CD14-positive monocyte (primary cell): ENCODE measurements around the gene MEI4. TPM values are rescaled to one million over a fixed set of nuclear protein-coding genes. Genes with fewer than 3 reads are reported as not detected.

Source experiments
- DNase-seq, 3 donors: peaks; one replicate each; pipeline ENCODE4 v3.0.0-alpha.2; 2011 to 2022
- H2AFZ ChIP-seq: 2 replicates; pipeline ENCODE4 v1.6.0; 2012; ENCODE audit warnings: mild to moderate bottlenecking, low read depth, low read length, inconsistent platforms; ENCODE audit not compliant: insufficient read depth, poor library complexity, severe bottlenecking
- H3K27ac ChIP-seq, 2 donors: 1 replicate in 1 of 2; 2 replicates in 1 of 2; pipeline ENCODE4 v1.5.1; 2012 to 2013; ENCODE audit warnings: low read length in 2 of 2, control low read depth in 1 of 2, inconsistent platforms in 1 of 2, low read depth in 1 of 2, mild to moderate bottlenecking in 1 of 2
- H3K27me3 ChIP-seq, 2 donors: one replicate each; pipeline versions ENCODE4 v1.6.0 to v1.6.1; 2011 to 2013; ENCODE audit warnings: low read length in 2 of 2; ENCODE audit not compliant: control insufficient read depth in 2 of 2, insufficient read depth in 2 of 2
- H3K36me3 ChIP-seq, 2 donors: replicated peaks in 1 of 2; 1 replicate in 1 of 2; 2 replicates in 1 of 2; pipeline versions ENCODE4 v1.5.1 to v1.6.1; 2012 to 2013; ENCODE audit warnings: low read length in 2 of 2, control low read depth in 1 of 2, inconsistent platforms in 1 of 2, mild to moderate bottlenecking in 1 of 2; ENCODE audit not compliant: insufficient read depth in 2 of 2, control insufficient read depth in 1 of 2
- H3K4me1 ChIP-seq, 2 donors: 1 replicate in 1 of 2; 2 replicates in 1 of 2; pipeline versions ENCODE4 v1.5.1 to v1.6.1; 2012 to 2013; ENCODE audit warnings: low read length in 2 of 2, control low read depth in 1 of 2, inconsistent platforms in 1 of 2, mild to moderate bottlenecking in 1 of 2, moderate library complexity in 1 of 2; ENCODE audit not compliant: insufficient read depth in 2 of 2, control insufficient read depth in 1 of 2
- H3K4me2 ChIP-seq: replicated peaks from 2 replicates; pipeline ENCODE3; 2012; ENCODE audit warnings: low read length, moderate library complexity, mild to moderate bottlenecking; ENCODE audit not compliant: poor library complexity, severe bottlenecking; ENCODE audit errors: extremely low read depth
- H3K4me3 ChIP-seq, 3 experiments: fragments of 200-600 bp in 1 of 3; sonication (generic) in 1 of 3; replicated peaks in 1 of 3; 1 replicate in 2 of 3; 2 replicates in 1 of 3; pipeline ENCODE4 v1.5.1; 2011 to 2013; ENCODE audit warnings: low read length in 3 of 3, mild to moderate bottlenecking in 3 of 3, control low read depth in 2 of 3, low read depth in 2 of 3, inconsistent platforms in 1 of 3, moderate library complexity in 1 of 3
- H3K79me2 ChIP-seq: 2 replicates; pipeline ENCODE4 v1.6.0; 2012; ENCODE audit warnings: mild to moderate bottlenecking, control low read depth, inconsistent platforms, low read length, moderate library complexity; ENCODE audit not compliant: insufficient read depth
- H3K9ac ChIP-seq: 2 replicates; pipeline ENCODE4 v1.6.0; 2017; ENCODE audit warnings: low read length, mild to moderate bottlenecking; ENCODE audit not compliant: insufficient read depth, poor library complexity, severe bottlenecking
- H3K9me3 ChIP-seq, 2 donors: replicated peaks in 1 of 2; 1 replicate in 1 of 2; 2 replicates in 1 of 2; pipeline versions ENCODE4 v1.5.1 to v1.6.1; 2012 to 2013; ENCODE audit warnings: low read length in 2 of 2, control low read depth in 1 of 2; ENCODE audit not compliant: control insufficient read depth in 1 of 2, insufficient read depth in 1 of 2
- H4K20me1 ChIP-seq: 2 replicates; pipeline ENCODE4 v1.6.0; 2012; ENCODE audit warnings: mild to moderate bottlenecking, low read length, control low read depth, moderate library complexity; ENCODE audit not compliant: insufficient read depth
- H3K27ac Mint-ChIP-seq, 7 donors: one replicate each; pipeline ENCODE4 v1.8.0; 2020; ENCODE audit warnings: mild to moderate bottlenecking in 7 of 7, mixed read lengths in 7 of 7, moderate library complexity in 6 of 7, inconsistent platforms in 2 of 7
- H3K27me3 Mint-ChIP-seq, 3 donors: one replicate each; pipeline ENCODE4 v1.8.0; 2021 to 2022; ENCODE audit warnings: low read depth in 3 of 3, mild to moderate bottlenecking in 3 of 3, mixed read lengths in 3 of 3, moderate library complexity in 3 of 3, inconsistent platforms in 1 of 3
- H3K36me3 Mint-ChIP-seq, 2 donors: one replicate each; pipeline ENCODE4 v1.8.0; 2020; ENCODE audit warnings: mixed read lengths in 2 of 2, inconsistent platforms in 1 of 2, mild to moderate bottlenecking in 1 of 2
- H3K4me1 Mint-ChIP-seq: one replicate; pipeline ENCODE4 v1.8.0; 2020; ENCODE audit warnings: mild to moderate bottlenecking, mixed read lengths
- H3K4me3 Mint-ChIP-seq, 2 donors: one replicate each; pipeline ENCODE4 v1.8.0; 2020; ENCODE audit warnings: mild to moderate bottlenecking in 2 of 2, mixed read lengths in 2 of 2, moderate library complexity in 1 of 2
- H3K9me3 Mint-ChIP-seq, 7 donors: one replicate each; pipeline ENCODE4 v1.8.0; 2020 to 2022; ENCODE audit warnings: mixed read lengths in 7 of 7, mild to moderate bottlenecking in 6 of 7, moderate library complexity in 6 of 7, inconsistent platforms in 2 of 7
- CTCF ChIP-seq: fragments of 200-600 bp; IDR thresholded peaks from one replicate; pipeline ENCODE4 v1.8.0; 2022; ENCODE audit warnings: antibody characterized with exemption, mild to moderate bottlenecking
- WGBS: methylation state at CpG from one replicate; pipeline ENCODE4 v1.1.5; 2013; ENCODE audit warnings: missing lambda C conversion rate; ENCODE audit not compliant: insufficient coverage; 5-methylcytosine and 5-hydroxymethylcytosine counted together
- intact Hi-C, 2 donors: fragments of 100-400 bp; cut with micrococcal nuclease; formaldehyde crosslinking; loops; one replicate each; pipeline versions ENCODE4 v1.15.0 to v1.15.1; 2023
- polyA plus RNA-seq, 3 donors: library from polyadenylated mRNA; depleted of rRNA in 1 of 3; unstranded in 2 of 3; stranded (reverse) in 1 of 3; fragments of 300-500 nt in 2 of 3; fragments of >200 nt in 1 of 3; fragmentation: Illumina TruSeq in 2 of 3; gene quantifications; 1 replicate in 2 of 3; 2 replicates in 1 of 3; pipeline ENCODE4 v1.2.3, GENCODE V29; 2012 to 2021

Gene MEI4
- polyA plus RNA-seq, 3 donors, result not detected

- H3K36me3 Mint-ChIP-seq, result no peaks in the 10 kb centered on the region
- H3K4me1 Mint-ChIP-seq, result no peaks in the 10 kb centered on the region
- Histone ChIP-seq H4K20me1 (no peaks in the 10 kb centered on the region), H3K79me2 (no peaks in the 10 kb centered on the region), H3K4me1 (no peaks in the 10 kb centered on the region), H3K9me3 (peaks cover 15 to 22% of the 10 kb centered on the region in 2 donors), H3K9ac (no peak overlapping the region), H3K27ac (no peak overlapping the region), H3K4me2 (no peak overlapping the region), H3K36me3 (no peaks in the 10 kb centered on the region), H3K4me3 (no peak overlapping the region), H2AFZ (no peak overlapping the region), H3K27me3 (no peaks in the 10 kb centered on the region)
- peaks cover 6 to 23% (median 9%) of the 10 kb centered on the region in 7 donors for H3K9me3 Mint-ChIP-seq
- no peak overlapping the region for H3K27ac Mint-ChIP-seq
- H3K4me3 Mint-ChIP-seq, result no peak overlapping the region
- intact Hi-C loops, result no loop called here
- DNase-seq, result no peak
- H3K27me3 Mint-ChIP-seq, result peaks cover 0 to 3% (median 0%) of the 10 kb centered on the region in 3 donors
- no peak for TF ChIP-seq CTCF
- 71% methylated on average over 1 of the region's 2 CpGs for WGBS
Measured at GRCh38 chr6:77707603-77708002, 54.8 kb downstream of the MEI4 start.

- Mint-ChIP-seq H3K36me3 (no peaks in the 10 kb centered on the region), H3K27ac (no peak overlapping the region), H3K4me1 (no peaks in the 10 kb centered on the region), H3K27me3 (no peaks in the 10 kb centered on the region), H3K4me3 (no peak overlapping the region), H3K9me3 (peaks cover 0 to 6% (median 1%) of the 10 kb centered on the region in 7 donors)
- WGBS, result 40% methylated on average over 1 of the region's 6 CpGs
- H3K4me3 ChIP-seq, result no peak overlapping the region
- no peaks in the 10 kb centered on the region for H3K36me3 ChIP-seq
- intact Hi-C loops, result no loop called here
- H4K20me1 ChIP-seq, result no peaks in the 10 kb centered on the region
- H3K4me1 ChIP-seq, result no peaks in the 10 kb centered on the region
- H3K79me2 ChIP-seq, result no peaks in the 10 kb centered on the region
- no peak overlapping the region for H3K27ac ChIP-seq
- no peak for DNase-seq
- H2AFZ ChIP-seq, result no peak overlapping the region
- no peak for TF ChIP-seq CTCF
- H3K27me3 ChIP-seq, result no peaks in the 10 kb centered on the region
- no peak overlapping the region for H3K9ac ChIP-seq
- H3K4me2 ChIP-seq, result no peak overlapping the region
- no peaks in the 10 kb centered on the region for H3K9me3 ChIP-seq
Measured at GRCh38 chr6:77715588-77715987, 62.7 kb downstream of the MEI4 start.
